IMR-90 (cell line): ENCODE measurements around the gene CASZ1. TPM values are rescaled to one million over a fixed set of nuclear protein-coding genes. Genes with fewer than 3 reads are reported as not detected.

ENCODE experiments used
- ATAC-seq: fragments of 200-7000 bp; cut with Tn5 transposase; 2 replicates; pipeline ENCODE4 v1.9.1; 2020; ENCODE audit warnings: low read depth, mild to moderate bottlenecking, moderate library complexity
- BruUV-seq: library from RNA; stranded (reverse); fragments of 400-500 nt; replicated peaks from 2 replicates; lab custom pipeline; 2021; lab: Mats Ljungman, UMichigan
- CTCF ChIA-PET: fragments of 300-600 bp; formaldehyde crosslinking; extraction: SDS; loops from one replicate; lab custom pipeline; 2021; ENCODE audit warnings: antibody characterized with exemption; lab: Yijun Ruan, JAX
- POLR2A ChIA-PET: fragments of 300-600 bp; sonication (Branson Sonifier 250); formaldehyde crosslinking; loops from one replicate; lab custom pipeline; 2022; ENCODE audit warnings: antibody characterized with exemption; ENCODE audit not compliant: unreplicated experiment; lab: Charles Lee
- DNase-seq: peaks from one replicate; pipeline ENCODE4 v3.0.0; 2013
- H2AFZ ChIP-seq: replicated peaks from 2 replicates; pipeline ENCODE3; 2013; ENCODE audit warnings: low read length, mild to moderate bottlenecking; ENCODE audit not compliant: poor library complexity
- H2AK5ac ChIP-seq: 2 replicates; pipeline ENCODE4 v1.6.1; 2013; ENCODE audit warnings: low read depth, low read length, inconsistent platforms
- H2AK9ac ChIP-seq: replicated peaks from 2 replicates; pipeline ENCODE3; 2013; ENCODE audit warnings: mild to moderate bottlenecking, low read depth, low read length, moderate library complexity; ENCODE audit not compliant: poor library complexity
- H2BK120ac ChIP-seq: 2 replicates; pipeline ENCODE4 v1.6.1; 2013; ENCODE audit warnings: low read depth, low read length, inconsistent platforms
- H2BK15ac ChIP-seq: 3 replicates; pipeline ENCODE4 v1.6.1; 2013; ENCODE audit warnings: low read depth, low read length, inconsistent platforms
- H2BK20ac ChIP-seq: 2 replicates; pipeline ENCODE4 v1.6.1; 2013; ENCODE audit warnings: low read depth, mild to moderate bottlenecking, inconsistent platforms, low read length, moderate library complexity
- H2BK5ac ChIP-seq: 2 replicates; pipeline ENCODE4 v1.6.1; 2013; ENCODE audit warnings: mild to moderate bottlenecking, low read depth, low read length, inconsistent platforms; ENCODE audit not compliant: poor library complexity, severe bottlenecking
- H3K14ac ChIP-seq: replicated peaks from 2 replicates; pipeline ENCODE4 v1.6.1; 2013; ENCODE audit warnings: low read depth, low read length, inconsistent platforms
- H3K18ac ChIP-seq: 2 replicates; pipeline ENCODE4 v1.6.1; 2013; ENCODE audit warnings: low read depth, low read length, control low read depth
- H3K23ac ChIP-seq: 2 replicates; pipeline ENCODE4 v1.6.1; 2013; ENCODE audit warnings: low read depth, low read length, inconsistent platforms
- H3K27ac ChIP-seq: 2 replicates; pipeline ENCODE4 v1.5.1; 2013; ENCODE audit warnings: mild to moderate bottlenecking, control low read depth, low read length; ENCODE audit not compliant: insufficient read depth
- H3K27me3 ChIP-seq: 2 replicates; pipeline ENCODE4 v1.6.1; 2013; ENCODE audit warnings: low read length; ENCODE audit not compliant: control insufficient read depth, insufficient read depth
- H3K36me3 ChIP-seq: 2 replicates; pipeline ENCODE4 v1.6.1; 2013; ENCODE audit warnings: low read length, mixed read lengths; ENCODE audit not compliant: control insufficient read depth, insufficient read depth
- H3K4ac ChIP-seq: 2 replicates; pipeline ENCODE4 v1.6.1; 2013; ENCODE audit warnings: low read depth, low read length, inconsistent platforms
- H3K4me1 ChIP-seq: 2 replicates; pipeline ENCODE4 v1.6.1; 2013; ENCODE audit warnings: low read length, mixed read lengths; ENCODE audit not compliant: control insufficient read depth, insufficient read depth
- H3K4me2 ChIP-seq: 2 replicates; pipeline ENCODE4 v1.6.1; 2013; ENCODE audit warnings: low read depth, mild to moderate bottlenecking, control low read depth, low read length, moderate library complexity
- H3K4me3 ChIP-seq: 2 replicates; pipeline ENCODE4 v1.5.1; 2013; ENCODE audit warnings: low read depth, mild to moderate bottlenecking, control low read depth, low read length, moderate library complexity; ENCODE audit not compliant: insufficient read depth
- H3K56ac ChIP-seq: 2 replicates; pipeline ENCODE4 v1.6.1; 2013; ENCODE audit warnings: low read length, inconsistent platforms; ENCODE audit not compliant: insufficient read depth; ENCODE audit errors: extremely low read depth
- H3K79me1 ChIP-seq, 2 experiments: 2 replicates each; pipeline ENCODE4 v1.6.1; 2013; ENCODE audit warnings: low read length in 2 of 2, inconsistent platforms in 1 of 2, low read depth in 1 of 2
- H3K9ac ChIP-seq: 2 replicates; pipeline ENCODE4 v1.6.1; 2013; ENCODE audit warnings: low read depth, low read length, control low read depth
- H3K9me1 ChIP-seq: 2 replicates; pipeline ENCODE4 v1.6.1; 2013; ENCODE audit warnings: low read length, inconsistent platforms; ENCODE audit not compliant: insufficient read depth
- H3K9me3 ChIP-seq: 2 replicates; pipeline ENCODE4 v1.6.1; 2013; ENCODE audit warnings: low read length; ENCODE audit not compliant: control insufficient read depth, insufficient read depth
- H4K20me1 ChIP-seq: 2 replicates; pipeline ENCODE4 v1.6.1; 2013; ENCODE audit warnings: low read length, inconsistent platforms; ENCODE audit not compliant: insufficient read depth
- H4K5ac ChIP-seq: 2 replicates; pipeline ENCODE4 v1.6.1; 2013; ENCODE audit warnings: mild to moderate bottlenecking, low read depth, low read length, control low read depth
- H4K8ac ChIP-seq, 2 experiments: 2 replicates each; pipeline ENCODE4 v1.6.1; 2013; ENCODE audit warnings: low read depth in 2 of 2, low read length in 2 of 2, control low read depth in 1 of 2, inconsistent platforms in 1 of 2
- H4K91ac ChIP-seq: 2 replicates; pipeline ENCODE4 v1.6.1; 2013; ENCODE audit warnings: low read depth, low read length, inconsistent platforms; ENCODE audit not compliant: insufficient read depth
- CHD1 ChIP-seq: IDR thresholded peaks from 2 replicates; pipeline ENCODE4 v1.6.1; 2012; ENCODE audit warnings: low read depth, low read length, improper control_type of control experiment
- ELK1 ChIP-seq: fragments of 150-350 bp; IDR thresholded peaks from 2 replicates; pipeline ENCODE4 v1.6.1; 2016; ENCODE audit warnings: low read depth, mild to moderate bottlenecking, low read length, moderate library complexity, borderline replicate concordance
- FOS ChIP-seq: fragments of 150-350 bp; IDR thresholded peaks from 2 replicates; pipeline ENCODE4 v1.6.1; 2016; ENCODE audit warnings: low read depth, low read length
- MAZ ChIP-seq: IDR thresholded peaks from 2 replicates; pipeline ENCODE4 v1.6.1; 2012; ENCODE audit warnings: low read depth, mild to moderate bottlenecking, low read length, improper control_type of control experiment, moderate library complexity, borderline replicate concordance
- NFE2L2 ChIP-seq: fragments of 150-350 bp; IDR thresholded peaks from 2 replicates; pipeline ENCODE4 v1.6.1; 2016; ENCODE audit warnings: low read depth, mild to moderate bottlenecking, low read length
- POLR2A ChIP-seq: IDR thresholded peaks from 2 replicates; pipeline ENCODE4 v1.6.1; 2012; ENCODE audit warnings: mild to moderate bottlenecking, low read depth, low read length
- RCOR1 ChIP-seq: IDR thresholded peaks from 2 replicates; pipeline ENCODE4 v1.6.1; 2012; ENCODE audit warnings: mild to moderate bottlenecking, low read length, improper control_type of control experiment; ENCODE audit not compliant: insufficient replicate concordance
- SMC3 ChIP-seq: fragments of 150-350 bp; IDR thresholded peaks from 2 replicates; pipeline ENCODE4 v1.6.1; 2016; ENCODE audit warnings: low read depth, mild to moderate bottlenecking, antibody characterized with exemption, low read length, moderate library complexity
- WGBS, 2 experiments: methylation state at CpG; one replicate each; pipeline versions ENCODE4 v1.1.5 to v1.1.7; 2013; ENCODE audit warnings: missing lambda C conversion rate in 2 of 2; ENCODE audit not compliant: insufficient read length in 1 of 2; ENCODE audit errors: extremely low coverage in 2 of 2; 5-methylcytosine and 5-hydroxymethylcytosine counted together
- dilution Hi-C: fragments of 300-500 bp; cut with HindIII; formaldehyde crosslinking; loops from one replicate; pipeline ENCODE4 v1.14.3; 2018; ENCODE audit warnings: low sequenced_read_pairs; ENCODE audit not compliant: unreplicated experiment
- in situ Hi-C: fragments of 300-500 bp; cut with MboI; formaldehyde crosslinking; loops from 3 replicates; pipeline ENCODE4 v1.14.3; 2019; ENCODE audit warnings: low sequenced_read_pairs, inconsistent platforms, mixed read lengths
- intact Hi-C: fragments of 100-400 bp; cut with micrococcal nuclease; formaldehyde crosslinking; loops from 2 replicates; pipeline ENCODE4 v1.10.0; 2022
- polyA plus RNA-seq, 3 experiments: library from polyadenylated mRNA; depleted of rRNA; stranded (reverse); fragments of >200 nt; gene quantifications; 2 replicates each; pipeline ENCODE4 v1.2.3, GENCODE V29; 2012; ENCODE audit warnings: low replicate concordance in 1 of 3
- total RNA-seq: library from RNA; depleted of rRNA; stranded (reverse); fragments of >200 nt; gene quantifications from 2 replicates; pipeline ENCODE4 v1.2.3, GENCODE V29; 2012
- TF ChIP-seq, protein P1 (sequence below): conservative IDR thresholded peaks from 2 replicates; pipeline ENCODE4 v1.5.1; 2012; ENCODE audit warnings: mild to moderate bottlenecking, low read depth, low read length, improper control_type of control experiment

Gene CASZ1
- total and polyA plus RNA-seq, 2 of the 4 experiments (the other 2 are of a cell fraction), result 0.18 to 0.24 TPM

- in situ Hi-C loops (no loop called here), dilution Hi-C loops (no loop called here), intact Hi-C loops (no loop called here)
- no peak overlapping the region for H3K27ac ChIP-seq
- 0 out of 2 replicates have a peak, but pooled peaks cover 3% of the 10 kb centered on the region for H3K9me1 ChIP-seq
- H2BK120ac ChIP-seq, result no peak overlapping the region
- H4K5ac ChIP-seq, result no peak overlapping the region
- H3K9ac ChIP-seq, result no peak overlapping the region
- H2AFZ ChIP-seq, result peak overlapping the region; percentile 21
- no peak overlapping the region for H2BK15ac ChIP-seq
- no peak overlapping the region for H4K91ac ChIP-seq
- no peak overlapping the region for H3K56ac ChIP-seq
- POLR2A ChIA-PET, result no interaction called here
- BruUV-seq, result no TSS peak
- no peak for TF ChIP-seq MAZ
- no peak for TF ChIP-seq CHD1
- no peak for TF ChIP-seq RCOR1
- TF ChIP-seq ELK1, result no peak
- no peak for TF ChIP-seq NFE2L2
- TF ChIP-seq SMC3, result no peak
- TF ChIP-seq, protein P1, sequence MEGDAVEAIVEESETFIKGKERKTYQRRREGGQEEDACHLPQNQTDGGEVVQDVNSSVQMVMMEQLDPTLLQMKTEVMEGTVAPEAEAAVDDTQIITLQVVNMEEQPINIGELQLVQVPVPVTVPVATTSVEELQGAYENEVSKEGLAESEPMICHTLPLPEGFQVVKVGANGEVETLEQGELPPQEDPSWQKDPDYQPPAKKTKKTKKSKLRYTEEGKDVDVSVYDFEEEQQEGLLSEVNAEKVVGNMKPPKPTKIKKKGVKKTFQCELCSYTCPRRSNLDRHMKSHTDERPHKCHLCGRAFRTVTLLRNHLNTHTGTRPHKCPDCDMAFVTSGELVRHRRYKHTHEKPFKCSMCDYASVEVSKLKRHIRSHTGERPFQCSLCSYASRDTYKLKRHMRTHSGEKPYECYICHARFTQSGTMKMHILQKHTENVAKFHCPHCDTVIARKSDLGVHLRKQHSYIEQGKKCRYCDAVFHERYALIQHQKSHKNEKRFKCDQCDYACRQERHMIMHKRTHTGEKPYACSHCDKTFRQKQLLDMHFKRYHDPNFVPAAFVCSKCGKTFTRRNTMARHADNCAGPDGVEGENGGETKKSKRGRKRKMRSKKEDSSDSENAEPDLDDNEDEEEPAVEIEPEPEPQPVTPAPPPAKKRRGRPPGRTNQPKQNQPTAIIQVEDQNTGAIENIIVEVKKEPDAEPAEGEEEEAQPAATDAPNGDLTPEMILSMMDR, result no peak
- TF ChIP-seq POLR2A, result no peak
- no peak for TF ChIP-seq FOS
- no peaks in the 10 kb centered on the region for H4K20me1 ChIP-seq
- H3K9me3 ChIP-seq, result no peaks in the 10 kb centered on the region
- H2BK5ac ChIP-seq, result no peak overlapping the region
- no peak overlapping the region for H2AK5ac ChIP-seq
- CTCF ChIA-PET, result no interaction called here
- no peak overlapping the region for H3K14ac ChIP-seq
- H2AK9ac ChIP-seq, result no peak overlapping the region
- no peak overlapping the region for H3K18ac ChIP-seq
- WGBS, 2 experiments, result 49% methylated on average over 5 of the region's 30 CpGs; no CpG with 5 or more reads in 1 of the 2 experiments
- H3K4me2 ChIP-seq, result no peak overlapping the region
- no peaks in the 10 kb centered on the region; the same call in 1 of the 2 replicates for H3K27me3 ChIP-seq
- ATAC-seq (no peak), DNase-seq (no peak)
- no peak overlapping the region for H3K4ac ChIP-seq
- H3K4me1 ChIP-seq, result no peaks in the 10 kb centered on the region
- no peak overlapping the region for H3K23ac ChIP-seq
- H4K8ac ChIP-seq, result no peak overlapping the region
- H3K79me1 ChIP-seq, result no peaks in the 10 kb centered on the region
- H3K4me3 ChIP-seq, result no peak overlapping the region
- no peak overlapping the region for H2BK20ac ChIP-seq
- no peaks in the 10 kb centered on the region for H3K36me3 ChIP-seq
Observed at GRCh38 chr1:10649517-10650201, 146.8 kb downstream of the CASZ1 start.
